Neural progenitor cell (in vitro differentiated cells): ENCODE data around the gene ZNF189. TPM values are rescaled to one million over a fixed set of nuclear protein-coding genes. Genes with fewer than 3 reads are reported as not detected.

Experiments
- DNase-seq: peaks from one replicate; pipeline ENCODE4 v3.0.0-alpha.2; 2016; ENCODE audit warnings: low spot score
- H2AFZ ChIP-seq: fragments of 200-600 bp; sonication (generic); replicated peaks from 2 replicates; pipeline ENCODE4 v1.6.1; 2016; ENCODE audit warnings: antibody characterized with exemption
- H3F3A ChIP-seq: fragments of 200-600 bp; sonication (generic); 2 replicates; pipeline ENCODE4 v1.6.1; 2016; ENCODE audit warnings: antibody characterized with exemption, low read depth
- H3K27ac ChIP-seq: fragments of 200-600 bp; sonication (generic); 2 replicates; pipeline ENCODE4 v1.5.1; 2016; ENCODE audit warnings: mild to moderate bottlenecking
- H3K27me3 ChIP-seq: fragments of 200-600 bp; sonication (generic); 2 replicates; pipeline ENCODE4 v1.6.1; 2016; ENCODE audit warnings: mild to moderate bottlenecking, moderate library complexity
- H3K36me3 ChIP-seq: fragments of 200-600 bp; sonication (generic); 2 replicates; pipeline ENCODE4 v1.5.1; 2016
- H3K4me1 ChIP-seq: fragments of 200-600 bp; sonication (generic); 2 replicates; pipeline ENCODE4 v1.6.1; 2016; ENCODE audit warnings: mixed run types
- H3K4me2 ChIP-seq: fragments of 200-600 bp; sonication (generic); 2 replicates; pipeline ENCODE4 v1.6.1; 2016
- H3K4me3 ChIP-seq: fragments of 200-600 bp; sonication (generic); 2 replicates; pipeline ENCODE4 v1.5.1; 2016
- H3K79me2 ChIP-seq: fragments of 200-600 bp; sonication (generic); 2 replicates; pipeline ENCODE4 v1.6.1; 2016; ENCODE audit warnings: low read depth
- H3K9ac ChIP-seq: fragments of 200-600 bp; sonication (generic); 2 replicates; pipeline ENCODE4 v1.6.1; 2016
- H3K9me3 ChIP-seq: fragments of 200-600 bp; sonication (generic); 2 replicates; pipeline ENCODE4 v1.5.1; 2016; ENCODE audit warnings: low read depth
- H4K20me1 ChIP-seq: fragments of 200-600 bp; sonication (generic); 2 replicates; pipeline ENCODE4 v1.6.1; 2016; ENCODE audit warnings: low read depth
- H3K27ac Mint-ChIP-seq: 3 replicates; pipeline ENCODE4 v1.8.0; 2021; ENCODE audit warnings: mixed read lengths
- H3K27me3 Mint-ChIP-seq: 2 replicates; pipeline ENCODE4 v1.8.0; 2022; ENCODE audit warnings: low read depth, mild to moderate bottlenecking, inconsistent platforms, moderate library complexity, mixed read lengths; ENCODE audit not compliant: insufficient read depth
- H3K36me3 Mint-ChIP-seq: 3 replicates; pipeline ENCODE4 v1.8.0; 2021; ENCODE audit warnings: mixed read lengths
- H3K4me1 Mint-ChIP-seq: 3 replicates; pipeline ENCODE4 v1.8.0; 2021; ENCODE audit warnings: mixed read lengths
- H3K4me3 Mint-ChIP-seq: 3 replicates; pipeline ENCODE4 v1.8.0; 2021; ENCODE audit warnings: mild to moderate bottlenecking, moderate library complexity, mixed read lengths
- H3K9me3 Mint-ChIP-seq: 3 replicates; pipeline ENCODE4 v1.8.0; 2020; ENCODE audit warnings: mixed read lengths
- CTCF ChIP-seq: fragments of 200-600 bp; sonication (generic); IDR thresholded peaks from 2 replicates; pipeline ENCODE4 v1.5.1; 2017; ENCODE audit warnings: antibody characterized with exemption, mild to moderate bottlenecking
- EZH2 ChIP-seq: fragments of 200-600 bp; sonication (generic); IDR thresholded peaks from 2 replicates; pipeline ENCODE4 v1.6.1; 2017; ENCODE audit warnings: antibody characterized with exemption, mild to moderate bottlenecking, moderate library complexity
- EZH2phosphoT487 ChIP-seq: fragments of 200-600 bp; sonication (generic); IDR thresholded peaks from 2 replicates; pipeline ENCODE4 v1.6.1; 2017; ENCODE audit warnings: antibody characterized with exemption
- total RNA-seq: library from RNA; depleted of rRNA; stranded (reverse); fragments of >200 nt; gene quantifications from 2 replicates; pipeline ENCODE4 v1.2.3, GENCODE V29; 2015; ENCODE audit warnings: low replicate concordance

ZNF189 gene
- total RNA-seq, 1 donor from 2014 or later, result 40.2 TPM

GRCh38 chr9:101450931-101451330, 52.3 kb downstream of the ZNF189 start:
- no peaks in the 10 kb centered on the region for H3K36me3 ChIP-seq
- H3K4me3 ChIP-seq, result no peak overlapping the region
- Mint-ChIP-seq H3K4me1 (peaks cover 4% of the 10 kb centered on the region), H3K9me3 (peaks cover 24% of the 10 kb centered on the region), H3K36me3 (no peaks in the 10 kb centered on the region), H3K27ac (no peak overlapping the region), H3K4me3 (no peak overlapping the region), H3K27me3 (no peaks in the 10 kb centered on the region)
- no peaks in the 10 kb centered on the region for H3K79me2 ChIP-seq
- no peaks in the 10 kb centered on the region for H3K27me3 ChIP-seq
- no peaks in the 10 kb centered on the region for H3K4me1 ChIP-seq
- no peaks in the 10 kb centered on the region for H3K9me3 ChIP-seq
- H4K20me1 ChIP-seq, result no peaks in the 10 kb centered on the region
- H3F3A ChIP-seq, result no peaks in the 10 kb centered on the region
- DNase-seq, result no peak
- no peak for TF ChIP-seq CTCF
- no peak for TF ChIP-seq EZH2phosphoT487
- TF ChIP-seq EZH2, result no peak
- no peak overlapping the region for H3K27ac ChIP-seq
- H2AFZ ChIP-seq, result no peak overlapping the region
- H3K9ac ChIP-seq, result no peak overlapping the region
- H3K4me2 ChIP-seq, result no peak overlapping the region

- Mint-ChIP-seq H3K27me3 (no peaks in the 10 kb centered on the region), H3K4me1 (peaks cover 4% of the 10 kb centered on the region), H3K27ac (no peak overlapping the region), H3K9me3 (peaks cover 24% of the 10 kb centered on the region), H3K4me3 (no peak overlapping the region), H3K36me3 (no peaks in the 10 kb centered on the region)
- Histone ChIP-seq H3F3A (no peaks in the 10 kb centered on the region), H3K27ac (no peak overlapping the region), H3K27me3 (no peaks in the 10 kb centered on the region), H3K4me2 (no peak overlapping the region), H3K79me2 (no peaks in the 10 kb centered on the region), H4K20me1 (no peaks in the 10 kb centered on the region), H2AFZ (no peak overlapping the region), H3K9ac (no peak overlapping the region), H3K36me3 (no peaks in the 10 kb centered on the region), H3K4me1 (no peaks in the 10 kb centered on the region), H3K4me3 (no peak overlapping the region), H3K9me3 (no peaks in the 10 kb centered on the region)
- TF ChIP-seq EZH2phosphoT487, result no peak
- TF ChIP-seq CTCF, result no peak
- DNase-seq, result no peak
Observed at GRCh38 chr9:101451498-101451897, 52.8 kb downstream of the ZNF189 start.

- Histone ChIP-seq H3K4me2 (no peak overlapping the region), H2AFZ (no peak overlapping the region), H3K27ac (no peak overlapping the region), H4K20me1 (no peaks in the 10 kb centered on the region), H3F3A (no peaks in the 10 kb centered on the region), H3K27me3 (no peaks in the 10 kb centered on the region), H3K9me3 (no peaks in the 10 kb centered on the region), H3K9ac (no peak overlapping the region), H3K4me3 (no peak overlapping the region), H3K79me2 (no peaks in the 10 kb centered on the region), H3K36me3 (no peaks in the 10 kb centered on the region), H3K4me1 (no peaks in the 10 kb centered on the region)
- no peak for DNase-seq
- H3K36me3 Mint-ChIP-seq, result no peaks in the 10 kb centered on the region
- peaks cover 24% of the 10 kb centered on the region for H3K9me3 Mint-ChIP-seq
- H3K27ac Mint-ChIP-seq, result no peak overlapping the region
- TF ChIP-seq CTCF (no peak), EZH2phosphoT487 (no peak), EZH2 (no peak)
- peaks cover 4% of the 10 kb centered on the region for H3K4me1 Mint-ChIP-seq
- H3K4me3 Mint-ChIP-seq, result no peak overlapping the region
- no peaks in the 10 kb centered on the region for H3K27me3 Mint-ChIP-seq
Observed at GRCh38 chr9:101453776-101454570, 55.3 kb downstream of the ZNF189 start.
